Eye (tissue), 1 donor: ENCODE data around the gene SIL1.

Source experiments
- DNase-seq: peaks from one replicate; pipeline ENCODE4 v3.0.0-alpha.2; 2015

SIL1 gene

DNA sequence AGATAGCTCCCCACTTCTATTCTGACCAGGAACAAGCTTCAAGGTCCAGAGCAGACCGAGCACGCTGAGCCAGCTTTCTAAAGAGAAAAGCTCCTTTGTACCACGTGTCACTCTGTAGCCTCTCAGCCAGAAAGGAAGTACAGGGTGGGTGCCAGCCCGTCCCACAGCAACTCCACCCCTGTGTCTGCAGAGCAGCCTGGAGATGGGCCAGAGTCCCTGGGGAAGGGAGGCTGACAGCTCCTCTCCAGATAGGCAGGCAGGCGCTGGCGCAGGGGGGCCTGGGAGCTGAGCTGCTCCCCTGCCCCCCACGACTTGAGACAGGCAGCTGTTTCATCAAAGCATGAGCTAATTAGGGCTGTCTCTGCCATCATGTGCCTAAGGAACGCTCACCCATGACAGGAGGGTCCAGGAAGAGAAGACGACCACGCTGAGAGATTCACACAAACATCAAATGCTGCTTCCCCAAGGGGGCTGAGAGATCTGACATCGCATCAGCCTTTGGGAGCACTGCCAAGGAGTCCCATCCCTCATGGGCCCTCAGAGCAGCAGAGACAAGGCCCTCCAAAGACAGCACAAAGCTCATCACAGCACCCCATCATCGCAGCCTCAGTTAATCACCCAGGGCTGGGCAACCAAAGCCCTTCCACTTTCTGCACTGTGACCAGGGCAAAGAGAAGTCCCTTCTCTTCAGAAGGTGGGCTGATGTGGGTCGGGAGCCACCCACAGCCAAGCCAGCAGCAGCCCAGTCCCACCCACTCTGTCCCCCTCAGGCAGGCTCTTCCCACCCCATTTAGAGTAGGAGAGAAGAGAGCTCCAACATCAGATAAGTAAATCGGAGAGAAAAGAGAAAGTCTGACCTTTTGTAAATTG, 244.5 kb downstream of the SIL1 start:
- peak; percentile 85 for DNase-seq

DNA sequence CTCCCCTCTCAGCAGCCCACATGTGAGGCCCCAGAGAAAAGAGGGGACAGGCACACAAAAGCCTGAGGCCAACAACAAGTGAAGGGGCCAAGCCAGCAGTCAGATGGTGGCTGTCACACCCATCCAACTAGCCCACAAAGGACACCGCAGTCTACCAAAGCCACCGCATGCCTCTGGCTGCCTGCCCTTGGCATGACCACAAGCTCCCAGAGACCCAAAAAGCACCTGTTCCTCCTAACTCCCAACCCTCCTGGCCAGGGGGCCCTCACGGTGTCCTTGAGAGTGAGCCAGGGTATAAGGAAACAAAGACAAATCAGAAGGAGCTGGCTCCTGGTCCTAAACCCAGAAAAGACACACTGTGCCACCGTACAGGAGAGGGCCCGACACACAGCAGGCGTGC, 245.2 kb downstream of the SIL1 start:
- no peak for DNase-seq

DNA sequence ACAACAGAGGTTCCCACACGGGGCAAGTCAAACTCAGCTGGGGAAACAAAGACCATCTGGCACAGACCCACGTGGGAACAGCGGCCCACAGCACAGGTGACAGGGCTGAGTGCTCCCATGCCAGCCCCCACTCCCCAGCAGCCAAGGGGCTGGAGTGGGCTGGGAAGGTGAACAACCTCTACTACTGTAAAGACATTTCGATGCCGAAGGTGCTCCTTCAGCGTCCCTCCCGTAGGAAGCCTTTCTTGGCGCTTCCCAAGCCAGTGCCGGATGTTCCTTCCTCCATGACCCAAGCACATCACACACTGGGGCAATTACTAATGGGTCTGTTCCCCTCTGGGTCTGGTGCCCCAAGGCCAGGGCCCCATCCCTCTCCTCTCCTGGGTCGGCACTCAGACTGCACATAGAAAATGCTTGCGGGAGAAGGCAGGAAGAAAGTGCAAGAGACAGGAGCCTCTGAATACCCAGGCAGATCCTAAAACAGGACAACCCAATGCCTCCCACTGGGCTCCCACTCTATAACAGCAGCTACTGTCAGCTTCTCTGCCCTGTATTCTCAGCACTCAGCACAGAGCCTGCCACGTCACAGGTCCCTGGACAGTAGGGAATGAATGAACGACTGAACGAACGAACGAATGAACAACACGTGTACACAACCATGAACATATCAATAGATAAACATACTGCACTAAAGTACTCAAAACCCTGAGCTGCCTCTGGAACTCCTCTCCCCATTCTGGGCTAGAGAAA, 246.0 kb downstream of the SIL1 start:
- peak; percentile 48 for DNase-seq

DNA sequence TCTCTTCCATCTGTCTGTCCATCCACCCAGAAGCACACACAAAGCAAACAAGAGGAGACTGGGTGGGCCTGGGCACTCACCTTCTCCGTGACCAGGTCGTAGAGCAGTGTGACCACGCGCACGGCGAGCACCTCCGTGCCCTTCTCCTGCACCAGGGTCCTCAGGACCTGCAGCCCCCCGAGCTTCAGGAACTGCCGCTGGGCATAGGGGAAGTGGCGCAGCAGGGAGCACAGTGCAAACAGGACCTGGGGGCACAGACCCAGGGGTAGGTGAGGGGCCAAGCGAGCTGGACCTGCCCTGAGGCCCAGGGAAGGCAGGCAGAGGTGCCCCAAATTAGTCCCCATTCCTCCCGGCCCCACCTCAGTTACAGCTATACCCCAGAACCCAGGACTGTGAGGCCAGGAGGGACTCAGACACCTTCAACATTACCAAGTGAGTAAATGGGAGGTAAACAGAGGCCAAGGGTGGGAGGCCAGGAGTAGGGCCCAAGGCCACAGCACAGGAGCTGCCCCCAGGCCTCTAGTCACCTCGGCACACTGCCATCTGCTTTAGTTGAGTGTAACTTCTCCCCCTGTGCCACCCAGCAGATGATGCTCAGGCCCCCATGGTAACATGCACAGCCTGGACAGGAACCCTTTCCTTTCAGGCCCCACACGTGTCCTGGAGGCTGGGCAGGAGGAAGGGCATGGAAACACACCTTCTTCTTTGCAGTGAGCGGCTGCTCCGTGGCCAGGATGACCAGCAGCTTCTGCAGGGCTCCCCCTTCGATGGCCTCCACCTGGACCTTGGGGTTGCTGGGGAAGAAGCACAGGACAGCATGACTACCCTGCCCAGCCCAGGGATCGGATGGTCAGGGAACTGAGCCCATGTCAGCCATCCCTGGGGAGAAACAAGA, 246.8 kb downstream of the SIL1 start:
- DNase-seq, result no peak

DNA sequence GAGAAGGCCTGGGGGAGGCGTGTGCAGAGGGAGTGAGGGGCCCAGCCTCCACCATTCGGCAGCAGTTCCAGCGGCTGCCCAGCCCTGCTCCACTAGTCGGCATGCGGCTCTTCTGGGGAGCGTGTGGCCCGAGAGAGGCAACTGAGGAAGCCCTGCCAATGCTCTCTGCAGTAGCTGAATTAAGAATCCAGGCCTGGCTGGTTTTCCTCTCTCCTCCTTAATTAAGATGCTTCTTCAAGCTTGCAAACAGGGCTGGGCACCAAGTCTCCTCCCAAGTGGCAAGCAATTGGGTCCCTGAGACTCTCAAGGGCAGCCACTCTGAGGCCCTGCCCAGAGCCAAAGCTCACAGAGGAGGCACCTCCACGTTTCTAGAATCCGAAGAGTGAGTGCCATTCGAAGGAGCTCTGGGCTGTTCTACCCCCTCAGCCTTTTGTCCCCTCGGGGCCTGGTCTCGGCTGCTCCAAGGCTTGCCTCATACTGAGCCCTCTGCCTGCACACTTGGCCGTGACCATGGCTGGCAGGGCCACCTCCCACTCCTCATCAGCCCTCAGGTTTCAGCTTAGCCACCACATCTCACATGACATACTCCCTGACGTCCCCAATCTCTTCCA, 247.6 kb downstream of the SIL1 start:
- DNase-seq, result no peak

DNA sequence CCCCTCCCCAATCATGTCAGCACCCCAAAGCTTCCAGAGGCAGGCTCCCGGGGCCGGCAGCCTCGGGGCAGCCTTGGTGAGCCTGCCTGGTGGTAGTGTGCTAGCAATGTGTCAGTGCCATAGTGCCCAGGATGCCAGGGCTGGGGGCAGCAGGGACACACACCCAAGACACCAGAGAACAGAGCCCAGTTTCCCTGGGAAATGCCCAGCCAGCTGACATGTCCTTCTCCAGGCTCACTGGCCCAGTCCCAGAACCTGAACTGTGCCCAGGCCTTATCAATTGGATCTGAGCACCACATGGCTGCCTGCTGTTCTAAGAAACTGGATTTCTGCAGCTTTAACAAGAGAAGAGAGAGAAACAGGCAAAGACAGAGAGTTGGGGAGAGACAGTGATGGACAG, 248.2 kb downstream of the SIL1 start:
- no peak for DNase-seq

DNA sequence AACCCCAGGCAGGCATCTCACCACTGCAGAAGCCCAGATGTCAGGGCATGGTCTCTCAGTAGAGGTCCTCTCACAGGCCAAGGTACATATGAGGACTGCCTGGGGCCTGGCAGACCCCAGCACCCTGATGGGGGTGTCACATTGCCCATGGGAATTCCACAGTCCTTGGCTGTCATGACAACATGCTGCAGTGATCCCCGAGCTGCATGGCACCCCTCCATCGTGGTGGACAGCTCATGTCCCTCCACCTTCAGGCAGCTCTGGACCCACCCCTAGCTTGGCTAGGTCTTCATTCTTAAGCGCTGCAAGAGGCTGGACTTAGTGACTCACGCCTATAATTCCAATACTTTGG, 249.0 kb downstream of the SIL1 start:
- DNase-seq, result no peak

DNA sequence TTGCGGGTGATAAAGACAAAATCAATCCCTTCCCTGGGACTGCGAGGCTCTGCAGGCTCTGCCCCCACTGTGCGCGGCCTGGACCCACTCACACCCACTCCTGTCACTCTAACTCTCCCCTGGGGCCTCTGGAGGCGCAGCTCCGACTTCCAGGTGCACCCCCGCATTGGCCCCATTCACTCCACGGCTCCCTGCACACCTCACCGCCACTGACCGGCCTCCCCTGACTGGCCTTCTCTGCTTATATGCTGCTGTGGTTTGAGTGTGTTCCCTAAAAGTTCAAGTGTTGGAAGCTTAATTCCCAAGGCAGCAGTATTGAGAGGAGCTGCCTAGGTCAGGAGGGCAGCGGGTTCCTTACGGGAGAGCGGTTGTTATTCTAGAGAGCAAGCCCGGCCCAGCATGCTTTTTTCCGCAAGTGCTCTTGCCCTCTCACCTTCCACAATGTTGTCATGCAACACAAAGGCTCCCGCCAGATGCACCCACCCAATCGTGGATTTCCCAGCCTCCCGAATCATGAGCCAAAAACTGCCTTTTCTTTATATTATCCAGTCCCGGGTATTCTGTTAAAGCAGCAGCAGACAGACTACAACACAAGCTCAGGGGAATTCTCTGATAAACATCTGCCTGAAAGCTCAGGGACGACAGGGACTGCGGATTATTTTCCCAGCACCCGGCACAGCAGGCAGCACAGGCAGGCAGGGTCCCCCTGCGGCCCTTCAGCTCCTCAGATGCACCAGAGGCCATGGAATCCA, 249.5 kb downstream of the SIL1 start:
- peak; percentile 56 for DNase-seq

DNA sequence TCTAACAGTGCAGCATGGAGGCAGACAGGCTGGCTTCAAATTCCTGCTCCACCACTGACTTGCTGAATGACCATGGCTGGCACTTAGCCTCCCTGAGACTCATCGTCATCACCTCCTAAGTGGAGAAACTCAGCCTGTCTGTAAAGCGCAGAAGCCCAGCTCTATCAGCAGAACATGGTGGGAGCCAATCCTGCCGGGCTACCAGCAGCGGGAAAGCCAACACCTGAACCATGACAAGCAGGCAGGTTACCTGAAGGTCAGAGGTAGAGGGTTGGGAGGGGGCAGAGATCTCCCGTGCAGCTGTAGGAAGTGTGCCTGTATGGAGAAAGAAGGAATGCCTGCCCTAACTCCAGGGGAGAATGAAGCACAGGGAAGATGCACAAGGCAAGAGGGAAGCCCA, 250.4 kb downstream of the SIL1 start:
- DNase-seq, result no peak

DNA sequence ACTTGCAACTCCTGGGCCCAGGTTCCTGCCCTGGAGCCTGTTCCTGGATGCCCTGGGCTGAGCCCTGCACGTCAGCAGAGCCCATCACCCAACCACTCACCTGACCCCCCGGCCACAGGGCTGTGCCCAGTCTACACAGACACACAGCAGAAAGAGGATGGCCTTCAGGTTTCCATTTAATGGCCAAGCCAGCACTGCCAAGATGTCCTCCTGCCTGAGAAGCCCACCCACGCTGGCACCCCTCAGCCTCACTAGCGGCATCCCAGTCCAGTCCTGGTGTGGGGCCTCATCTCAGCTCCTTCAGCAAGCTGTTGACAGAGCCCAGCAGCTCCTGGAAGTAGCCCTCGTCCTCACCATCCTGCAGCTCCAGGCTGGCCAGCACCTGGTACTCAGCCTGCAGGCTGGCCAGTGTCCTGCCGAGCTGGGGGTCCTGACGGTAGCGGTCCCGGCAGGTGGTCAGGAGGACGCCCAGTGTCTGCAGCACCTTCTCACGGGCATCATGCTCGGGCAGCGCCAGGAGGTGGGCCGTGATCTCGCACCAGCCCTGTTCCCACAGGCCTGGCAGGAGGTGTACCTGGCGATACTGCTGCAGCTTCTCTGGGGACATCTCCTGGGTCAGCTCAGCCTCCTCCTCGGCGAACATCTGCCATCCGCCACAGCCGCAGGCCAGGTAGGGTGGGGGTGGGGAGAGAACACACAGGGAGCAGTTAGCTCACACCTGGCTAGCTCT, 251.2 kb downstream of the SIL1 start:
- no peak for DNase-seq

DNA sequence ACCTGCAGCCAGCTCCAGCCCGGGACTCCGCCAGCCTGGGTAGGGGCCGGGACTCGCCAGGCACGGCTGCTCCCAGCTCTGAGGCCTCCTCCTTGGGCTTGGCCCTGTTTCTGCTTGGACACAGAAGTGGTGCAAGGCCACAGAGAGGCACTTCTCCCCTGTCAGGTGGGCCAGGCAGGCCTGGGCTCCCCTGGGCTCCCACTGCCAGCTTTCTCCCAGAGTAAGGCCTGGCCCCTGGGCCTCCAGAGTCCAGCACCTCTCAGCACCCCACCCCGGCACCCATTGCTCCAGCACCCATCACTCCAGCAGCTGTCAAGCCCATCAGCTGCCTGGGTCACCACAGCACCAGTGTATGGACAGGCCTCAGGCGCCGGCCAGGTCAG, 251.9 kb downstream of the SIL1 start:
- DNase-seq, result no peak

DNA sequence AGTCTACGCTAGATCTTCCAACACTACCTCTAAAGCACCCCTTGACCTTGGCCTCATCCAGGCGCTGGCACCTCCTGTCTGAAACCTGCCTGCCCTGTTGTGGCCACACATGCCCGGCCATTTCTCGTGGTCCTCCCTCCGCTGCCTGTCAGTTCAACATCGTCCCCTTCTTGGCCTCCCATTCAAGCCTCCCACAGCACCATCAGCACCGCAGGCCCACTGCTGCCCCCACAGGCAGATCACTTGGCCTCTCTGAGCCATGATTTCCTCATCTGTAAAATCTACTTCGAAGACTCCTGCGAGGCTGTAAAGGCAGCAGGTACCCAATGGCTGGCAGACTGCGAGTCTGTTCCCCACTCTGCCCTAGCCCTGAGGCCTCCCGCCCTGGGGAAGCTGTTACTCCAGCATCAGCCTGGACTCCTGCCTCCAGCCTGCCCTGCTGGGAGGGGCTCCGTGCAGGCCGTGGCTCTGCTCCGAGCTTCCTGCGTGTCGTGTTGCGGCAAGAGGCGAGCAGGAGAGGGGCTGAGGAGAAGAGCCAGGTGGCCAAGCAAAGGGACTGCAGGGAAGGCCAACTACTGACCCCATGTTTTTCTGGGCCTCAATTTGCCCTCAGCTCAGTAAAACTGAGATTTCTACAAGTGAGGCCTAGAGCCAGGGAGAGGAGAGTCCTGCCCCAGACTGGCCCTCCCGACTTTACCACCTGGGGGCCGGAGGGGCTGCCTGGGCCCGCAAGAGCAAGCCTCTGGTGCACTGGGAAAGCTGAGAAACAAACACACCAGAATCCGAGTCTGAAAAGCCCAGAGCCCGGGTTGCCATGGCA, 252.5 kb downstream of the SIL1 start:
- peak; percentile 88 for DNase-seq

DNA sequence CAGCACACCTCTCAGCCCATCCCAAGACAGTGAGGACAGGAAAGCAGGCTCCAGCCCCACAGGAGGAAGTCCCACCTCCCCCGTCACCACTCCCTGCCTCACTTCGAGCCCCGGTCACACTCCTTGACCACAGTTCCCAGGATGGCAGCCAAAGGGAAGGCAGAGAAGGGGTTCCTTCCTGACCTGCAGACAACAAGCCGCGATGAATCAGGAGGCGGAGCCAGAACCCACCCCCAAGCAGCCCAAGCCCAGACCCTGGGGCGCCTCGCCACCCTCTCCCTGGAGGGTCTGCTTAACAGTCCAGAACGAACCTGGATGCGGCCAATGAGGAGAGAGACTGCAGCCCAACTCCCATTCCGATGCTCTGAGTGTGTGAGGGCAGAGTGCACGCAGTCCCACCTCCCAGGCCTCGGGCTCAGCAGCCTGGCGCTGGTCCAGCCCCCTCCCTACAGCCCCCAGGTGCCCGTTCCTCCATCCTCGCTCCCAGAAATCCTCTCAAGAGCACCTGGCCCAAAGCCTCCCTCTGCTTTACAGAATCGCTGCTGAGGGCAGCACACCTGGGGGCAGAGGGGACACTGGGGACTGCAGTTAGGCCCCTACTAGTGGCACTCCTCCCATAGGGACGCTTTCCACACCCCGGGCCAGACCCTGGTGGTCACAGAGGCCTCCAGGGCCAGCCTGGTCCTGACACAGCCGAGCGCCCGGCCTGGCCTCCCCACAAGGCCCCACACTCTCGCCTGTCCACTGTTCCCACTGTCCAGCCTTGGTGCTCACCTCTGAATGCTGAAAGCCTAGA, 253.4 kb downstream of the SIL1 start:
- DNase-seq, result no peak

DNA sequence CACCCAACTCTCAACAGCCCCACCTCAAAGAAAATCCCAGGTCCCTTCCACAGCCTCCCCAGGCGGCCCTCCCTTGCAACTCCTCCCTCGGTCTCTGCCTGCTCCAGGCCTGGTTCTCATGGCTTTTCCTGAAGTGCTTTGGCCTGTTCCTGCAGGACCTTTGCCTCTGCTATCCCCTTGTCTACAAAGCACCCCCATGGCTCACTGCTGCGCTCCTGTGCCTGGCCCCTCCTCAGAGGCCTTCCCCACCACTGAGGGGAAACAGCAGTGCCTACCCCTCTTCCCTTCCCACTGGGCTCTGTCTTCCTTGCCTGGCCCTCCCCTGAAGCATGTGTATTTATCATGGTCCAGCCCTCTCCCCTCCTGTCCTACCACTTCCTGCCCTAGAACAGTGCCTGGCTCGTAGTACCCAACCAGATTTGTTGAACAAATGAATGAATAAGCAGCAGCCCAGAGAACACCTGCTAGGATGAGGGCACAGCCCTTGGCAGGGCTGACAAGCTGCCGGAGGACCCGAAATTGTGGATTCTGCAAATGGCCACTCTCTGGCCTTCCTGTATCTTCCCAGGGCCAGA, 254.5 kb downstream of the SIL1 start:
- no peak for DNase-seq

DNA sequence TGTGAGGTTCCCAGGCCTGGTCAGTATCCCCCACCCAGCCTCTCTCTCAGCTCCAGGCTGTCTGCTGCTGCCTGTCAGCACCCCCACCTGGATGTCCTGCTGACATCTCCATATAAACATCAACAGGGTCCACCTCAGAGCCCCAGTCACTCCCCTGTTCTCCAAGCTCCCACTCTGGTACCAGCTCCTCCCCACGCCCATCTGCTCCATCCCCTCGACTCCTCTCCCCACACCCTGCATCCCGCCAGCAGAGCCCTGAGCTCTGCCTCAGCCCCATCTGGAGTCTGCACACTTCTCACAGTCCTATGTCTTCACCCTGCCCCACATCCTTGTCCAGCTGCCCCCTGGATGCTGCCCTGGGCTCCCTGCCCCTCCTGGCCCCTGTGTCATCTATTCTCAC, 255.3 kb downstream of the SIL1 start:
- no peak for DNase-seq

DNA sequence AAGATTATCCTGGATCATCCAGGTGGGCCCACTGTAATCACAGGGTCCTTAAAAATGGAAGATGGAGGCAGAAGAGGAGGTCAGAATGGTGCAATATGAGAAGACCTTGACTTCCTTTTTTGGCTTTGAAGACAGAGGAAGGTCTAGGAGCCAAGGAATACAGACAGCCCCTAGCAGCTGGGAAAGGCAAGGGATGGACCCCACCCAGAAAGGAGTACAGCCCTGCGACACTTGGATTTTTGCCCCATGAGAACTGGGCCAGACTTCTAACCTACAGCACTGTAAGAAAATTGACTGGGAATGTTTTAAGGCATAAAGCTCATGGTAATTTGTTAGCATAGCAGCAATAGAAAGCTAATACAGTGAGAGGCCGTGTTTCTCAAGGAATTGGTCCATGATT, 256.1 kb downstream of the SIL1 start:
- DNase-seq, result no peak

DNA sequence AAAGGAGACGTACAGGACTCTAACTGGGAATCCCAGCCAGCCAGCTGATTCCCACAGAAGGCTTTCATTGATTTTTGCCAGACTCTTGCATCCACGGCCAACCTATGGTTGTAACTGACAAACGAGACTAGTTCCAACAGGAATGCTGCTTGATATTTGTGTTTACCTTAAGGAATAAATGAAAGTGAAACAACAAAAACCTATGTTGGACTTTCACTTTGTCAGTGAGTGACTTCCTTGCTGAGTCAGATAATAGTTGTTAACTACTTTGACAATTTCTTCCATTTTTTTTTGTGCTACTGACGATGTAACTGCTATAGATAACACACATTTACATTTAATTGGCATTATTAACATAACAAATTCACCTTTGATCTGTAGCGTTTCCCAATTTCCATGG, 259.6 kb downstream of the SIL1 start:
- no peak for DNase-seq

DNA sequence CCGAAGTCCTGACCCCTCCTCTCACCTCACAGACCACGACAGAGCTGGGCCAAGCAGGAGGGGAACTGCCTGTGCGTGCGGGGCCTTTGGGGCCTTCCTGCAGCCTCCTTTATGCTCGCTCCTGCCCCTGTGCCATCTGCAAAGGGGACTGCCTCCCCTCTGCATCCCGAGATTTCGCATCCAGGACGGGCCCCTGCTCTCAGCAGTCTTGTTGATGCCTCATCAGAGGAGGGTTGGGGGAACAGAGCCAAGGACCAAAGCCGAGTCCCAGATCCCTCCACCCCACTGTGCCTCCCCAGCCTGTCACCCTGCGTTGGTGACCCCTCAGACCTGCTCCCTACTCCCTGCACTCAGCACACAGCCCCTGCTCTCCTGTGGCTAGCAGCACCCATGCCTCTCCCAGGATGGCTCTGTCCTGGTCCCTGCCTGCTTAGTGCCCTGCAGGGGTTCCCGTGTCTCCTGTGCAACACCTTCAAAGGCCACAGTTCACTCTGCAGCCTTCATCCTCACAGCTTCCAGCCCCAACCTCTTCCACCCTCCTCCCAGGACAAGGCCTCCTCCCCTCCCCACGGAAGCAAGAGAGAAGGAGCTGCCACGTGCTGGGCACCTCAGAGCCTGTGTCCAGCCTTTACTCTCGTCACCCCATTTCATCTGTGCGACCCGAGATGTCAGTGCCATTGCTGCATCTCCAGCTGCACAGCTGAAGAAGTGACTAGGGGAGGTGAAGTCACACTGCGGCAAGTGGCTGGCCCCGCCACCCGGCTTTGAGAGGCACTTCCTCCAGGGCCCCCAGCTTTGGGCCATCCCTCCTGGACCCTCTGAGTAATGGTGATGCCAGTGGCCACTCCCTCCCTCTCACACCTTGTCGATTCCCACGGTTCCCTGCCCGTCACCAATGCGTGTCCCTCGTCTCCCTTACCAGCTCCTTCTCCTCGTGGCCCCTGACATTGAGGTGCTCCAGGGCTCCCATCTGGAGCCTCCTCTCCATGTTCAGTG, 260.5 kb downstream of the SIL1 start:
- no peak for DNase-seq
